HG03095 (cell line): ENCODE data around the gene SGIP1.

Source experiments
- ATAC-seq: cut with Tn5 transposase; IDR thresholded peaks from one replicate; pipeline ENCODE4 v1.9.1; 2021; ENCODE audit warnings: moderate library complexity; ENCODE audit not compliant: unreplicated experiment

The SGIP1 gene

GRCh38 chr1:66533804-66534740, at the start of gene SGIP1:
SGIP1 (plus strand) TSS chr1:66534153; CDS start chr1:66534359, 206 bp downstream.
- ATAC-seq = no peak

DNA sequence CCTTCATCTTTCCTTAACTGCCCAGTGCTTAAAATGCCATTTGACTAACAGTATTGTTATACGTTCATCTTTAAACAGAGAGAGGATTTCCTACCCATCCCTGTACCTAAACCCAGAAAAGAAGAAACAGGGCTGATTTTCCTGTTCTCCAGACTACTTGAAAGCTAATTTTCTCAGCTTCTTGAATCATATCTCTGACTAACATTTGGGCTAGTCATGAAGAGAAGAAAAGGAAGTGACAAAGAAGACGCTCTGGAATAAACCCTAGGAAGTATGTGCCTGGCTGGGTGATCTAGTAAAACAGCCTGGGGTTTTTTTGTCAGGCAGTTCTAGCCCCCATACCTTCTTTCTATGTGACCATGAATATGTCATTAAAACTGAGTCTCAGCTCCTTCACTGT, 44.8 kb upstream of the SGIP1 start:
- ATAC-seq = no peak

DNA sequence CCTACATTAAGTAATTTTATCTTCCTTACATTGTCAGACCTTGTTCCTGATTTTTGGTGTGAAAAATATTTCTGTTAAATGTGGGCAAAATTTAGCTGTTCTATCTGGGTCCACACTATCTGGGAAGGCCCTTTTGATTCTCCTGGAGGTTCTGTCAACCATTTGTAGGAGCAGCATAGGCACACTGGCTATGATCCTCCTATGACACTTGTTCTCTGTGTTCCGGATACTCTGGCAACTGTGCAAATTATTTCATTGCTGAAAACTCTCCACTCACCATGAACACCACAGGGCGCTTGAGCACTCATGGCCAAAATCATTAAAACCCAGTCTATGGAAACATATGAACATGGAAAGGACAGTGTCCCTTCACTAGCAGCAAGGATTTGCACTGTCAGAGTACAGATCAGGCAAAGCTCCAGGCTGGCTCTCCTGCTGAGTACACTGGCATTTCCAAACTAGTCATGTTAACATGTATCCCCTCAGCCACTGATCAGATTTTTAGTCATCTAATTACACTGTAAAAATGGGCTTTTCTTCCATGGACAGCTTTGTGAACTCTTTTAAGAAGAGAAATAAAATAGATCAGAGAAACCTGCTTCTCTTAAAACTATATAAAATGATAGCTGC, 43.9 kb upstream of the SGIP1 start:
- no peak for ATAC-seq

DNA sequence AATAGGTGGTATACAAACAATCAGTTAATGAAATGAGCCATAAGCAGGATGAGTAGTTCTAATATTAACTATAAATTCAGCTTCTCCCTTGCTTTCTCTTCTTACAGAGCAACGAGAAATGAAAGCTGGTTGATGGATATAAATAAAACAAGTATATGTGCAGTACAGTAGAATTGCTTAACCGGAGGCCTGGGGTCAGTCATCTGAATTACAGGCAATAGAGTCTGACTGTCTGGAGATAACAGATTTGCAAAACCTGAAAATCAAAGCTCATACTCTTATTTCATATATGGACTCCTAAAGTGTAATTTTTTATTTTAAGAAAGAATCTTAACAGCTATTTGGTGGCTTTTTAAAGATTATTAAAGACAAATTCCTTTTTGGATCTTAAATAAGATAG, 43.1 kb upstream of the SGIP1 start:
- no peak for ATAC-seq

DNA sequence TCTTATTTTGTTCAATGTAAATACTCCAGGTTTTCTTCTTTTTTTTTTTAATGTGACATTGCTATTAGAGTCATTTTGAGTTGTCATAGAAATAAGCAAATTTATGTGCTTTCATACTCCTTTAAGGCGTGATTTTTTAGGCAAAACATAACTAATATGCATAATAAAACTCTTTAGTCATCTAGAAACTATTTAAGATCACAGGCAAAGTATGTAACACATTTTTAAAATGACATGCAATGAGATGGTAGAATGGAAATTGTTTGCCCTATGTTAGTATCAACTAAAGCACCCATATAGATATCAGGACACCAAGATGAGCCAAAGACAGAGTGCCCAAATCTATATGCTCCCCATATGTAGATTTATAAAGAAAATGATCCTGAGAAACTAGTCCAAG, 41.5 kb upstream of the SGIP1 start:
- ATAC-seq = no peak

- no peak for ATAC-seq
Measured at GRCh38 chr1:66493731-66494130, 40.2 kb upstream of the SGIP1 start.

GRCh38 chr1:66494482-66494881, 39.5 kb upstream of the SGIP1 start:
- no peak for ATAC-seq

GRCh38 chr1:66495495-66495894, 38.5 kb upstream of the SGIP1 start:
- no peak for ATAC-seq

GRCh38 chr1:66497910-66498309, 36.0 kb upstream of the SGIP1 start:
- ATAC-seq = no peak

DNA sequence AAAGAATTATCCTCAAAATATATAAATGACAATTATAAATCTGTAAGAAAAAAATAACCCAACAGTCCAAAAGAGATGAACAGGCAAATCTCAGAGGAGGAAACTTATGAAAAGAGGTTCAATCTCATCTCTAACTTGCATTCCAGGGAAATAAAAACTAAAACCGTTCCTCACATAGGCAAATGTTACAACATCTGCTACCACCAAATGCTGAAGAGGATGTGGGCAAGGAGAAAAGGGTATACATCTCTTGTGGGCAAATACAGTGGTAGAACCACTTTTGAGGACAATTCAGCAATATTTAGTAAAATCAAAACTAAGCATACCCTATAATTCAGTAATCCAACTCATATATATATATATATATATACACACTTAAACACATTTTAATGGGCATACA, 33.7 kb upstream of the SGIP1 start:
- ATAC-seq = no peak

- ATAC-seq = no peak
Measured at GRCh38 chr1:66502086-66502485, 31.9 kb upstream of the SGIP1 start.

- peak; percentile 78 for ATAC-seq
Measured at GRCh38 chr1:66503841-66504470, 30.0 kb upstream of the SGIP1 start.

GRCh38 chr1:66505671-66506392, 28.1 kb upstream of the SGIP1 start:
- ATAC-seq = no peak

DNA sequence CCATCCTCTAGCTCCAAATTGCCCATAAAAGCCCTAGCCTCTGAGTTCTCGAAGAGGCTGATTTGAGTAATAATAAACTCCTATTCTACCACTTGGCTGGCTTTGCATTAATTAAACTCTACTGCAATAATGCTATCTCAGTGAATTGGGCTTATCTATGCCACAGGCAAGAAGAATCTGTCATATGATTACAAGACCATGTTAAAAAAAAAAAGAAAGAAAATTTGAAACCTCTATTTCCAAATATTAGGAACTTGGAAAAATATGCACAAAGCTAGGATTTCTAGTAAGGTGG, 27.6 kb upstream of the SGIP1 start:
- ATAC-seq = no peak

DNA sequence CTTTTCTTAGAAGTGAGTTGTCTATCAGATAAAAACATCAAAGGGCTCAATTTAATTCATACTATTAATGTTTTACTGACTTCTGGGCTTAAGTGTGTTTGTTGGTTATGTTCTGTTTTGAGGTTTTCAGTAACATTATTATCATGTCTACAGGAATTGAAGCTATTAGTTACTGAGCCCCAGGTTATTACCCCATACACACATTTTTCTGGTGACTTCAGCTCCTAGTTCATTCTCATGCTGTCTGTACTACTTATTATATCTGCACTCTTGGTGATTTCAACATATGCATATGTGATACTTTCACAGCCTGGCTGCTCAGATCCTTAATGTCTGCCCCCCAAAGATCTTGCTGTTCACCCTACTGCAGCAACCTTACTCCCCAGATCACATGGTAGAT, 27.0 kb upstream of the SGIP1 start:
- ATAC-seq = no peak

GRCh38 chr1:66510407-66510806, 23.5 kb upstream of the SGIP1 start:
- ATAC-seq = no peak

- no peak for ATAC-seq
Measured at GRCh38 chr1:66511118-66511517, 22.8 kb upstream of the SGIP1 start.

DNA sequence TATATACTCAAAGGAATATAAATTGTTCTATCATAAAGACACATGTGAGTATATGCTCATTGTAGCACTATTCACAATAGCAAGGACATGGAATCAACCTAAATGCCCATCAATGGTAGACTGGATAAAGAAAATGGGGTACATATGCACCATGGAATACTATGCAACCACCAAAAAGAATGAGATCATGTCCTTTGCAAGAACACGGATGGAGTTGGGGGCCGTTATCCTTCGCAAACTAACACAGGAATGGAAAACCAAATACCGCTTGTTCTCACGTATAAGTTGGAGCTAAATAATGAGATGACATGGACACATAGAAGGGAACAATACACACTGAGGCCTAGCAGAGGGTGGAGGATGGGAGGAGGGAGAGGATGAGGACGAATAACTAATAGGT, 16.0 kb upstream of the SGIP1 start:
- ATAC-seq = no peak

DNA sequence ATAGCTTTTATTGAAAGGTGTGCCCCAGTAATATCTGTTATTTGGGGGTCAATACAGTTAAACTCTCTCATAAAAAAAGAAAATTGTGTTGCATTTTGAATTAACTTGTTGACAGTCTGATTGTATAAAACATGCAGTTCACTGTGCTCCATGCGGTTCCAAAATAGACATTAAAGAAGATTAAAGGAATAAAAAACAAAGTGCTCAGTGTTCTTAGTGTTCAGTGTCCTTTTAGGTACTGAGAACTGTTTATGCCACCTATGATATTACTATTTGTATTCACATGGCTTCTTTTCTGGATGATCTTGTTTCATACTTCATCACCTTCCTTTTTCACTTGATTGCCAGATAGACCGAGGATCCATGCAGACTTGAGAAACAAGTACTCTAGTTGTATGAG, 15.3 kb upstream of the SGIP1 start:
- no peak for ATAC-seq

GRCh38 chr1:66519992-66520391, 14.0 kb upstream of the SGIP1 start:
- ATAC-seq = no peak

- ATAC-seq = no peak
Measured at GRCh38 chr1:66520655-66521054, 13.3 kb upstream of the SGIP1 start.
